OCI-LY3 (cell line): ENCODE results near the gene SSBP4.
A peak's percentile ranks its signal among the peaks of the same experiment; 100 is the strongest.

ENCODE experiments used
- H2AFZ ChIP-seq: fragments of 200-600, 300-600 bp; shearing (Covaris generic); 2 replicates; pipeline ENCODE4 v1.6.0; 2014; ENCODE audit warnings: antibody characterized with exemption, low read depth, low read length
- H3K27ac ChIP-seq: fragments of 200-600, 300-600 bp; sonication (generic); 2 replicates; pipeline ENCODE4 v1.5.1; 2014; ENCODE audit warnings: mild to moderate bottlenecking, low read length, moderate library complexity, mixed read lengths
- H3K27me3 ChIP-seq: fragments of 200-600, 300-600 bp; sonication (generic); 2 replicates; pipeline ENCODE4 v1.6.1; 2014; ENCODE audit warnings: low read depth, low read length, mixed read lengths
- H3K36me3 ChIP-seq: fragments of 200-600, 300-600 bp; sonication (generic); replicated peaks from 2 replicates; pipeline ENCODE3; 2014; ENCODE audit warnings: low read depth, low read length, mixed read lengths
- H3K4me1 ChIP-seq: fragments of 300-600, 200-600 bp; sonication (generic); 2 replicates; pipeline ENCODE4 v1.6.1; 2014; ENCODE audit warnings: low read length, mixed read lengths
- H3K4me2 ChIP-seq: fragments of 200-600, 300-600 bp; sonication (generic); 2 replicates; pipeline ENCODE4 v1.6.1; 2014; ENCODE audit warnings: low read length, mixed read lengths
- H3K4me3 ChIP-seq: fragments of 300-600, 200-600 bp; sonication (generic); 2 replicates; pipeline ENCODE4 v1.5.1; 2014; ENCODE audit warnings: antibody characterized with exemption, mild to moderate bottlenecking, low read length, moderate library complexity
- H3K79me2 ChIP-seq: fragments of 300-600, 200-600 bp; shearing (Covaris generic); 2 replicates; pipeline ENCODE4 v1.6.1; 2014; ENCODE audit warnings: mild to moderate bottlenecking, low read length, mixed read lengths
- H3K9ac ChIP-seq: fragments of 300-600, 200-600 bp; shearing (Covaris generic); 2 replicates; pipeline ENCODE4 v1.6.0; 2014; ENCODE audit warnings: mild to moderate bottlenecking, low read length, moderate library complexity
- H3K9me3 ChIP-seq: fragments of 200-600, 300-600 bp; shearing (Covaris generic); 2 replicates; pipeline ENCODE4 v1.6.1; 2014; ENCODE audit warnings: low read length, mixed read lengths; ENCODE audit not compliant: insufficient read depth
- H4K20me1 ChIP-seq: fragments of 200-600, 300-600 bp; sonication (generic); 2 replicates; pipeline ENCODE4 v1.6.1; 2016; ENCODE audit warnings: low read length, mixed read lengths; ENCODE audit not compliant: insufficient read depth
- CTCF ChIP-seq: fragments of 200-600, 300-600 bp; sonication (generic); IDR thresholded peaks from 2 replicates; pipeline ENCODE4 v1.5.1; 2014; ENCODE audit warnings: antibody characterized with exemption, low read length, low read depth
- EZH2phosphoT487 ChIP-seq: fragments of 200-600 bp; shearing (Covaris generic); IDR thresholded peaks from 2 replicates; pipeline ENCODE4 v1.6.1; 2018; ENCODE audit warnings: antibody characterized with exemption, mixed run types, low read depth

SSBP4 gene

GRCh38 chr19:18430417-18431144 is 11.4 kb downstream of the SSBP4 start:
- Histone ChIP-seq H3K4me3 (no peak overlapping the region), H3K4me2 (no peak overlapping the region), H3K9me3 (no peaks in the 10 kb centered on the region), H3K36me3 (peaks cover 3% of the 10 kb centered on the region), H3K27ac (no peak overlapping the region), H3K4me1 (peaks cover 32% of the 10 kb centered on the region), H3K79me2 (peaks cover 2% of the 10 kb centered on the region; the same call in 1 of the 2 replicates), H3K9ac (no peak overlapping the region), H3K27me3 (no peaks in the 10 kb centered on the region), H4K20me1 (peaks cover 30% of the 10 kb centered on the region), H2AFZ (no peak overlapping the region)
- TF ChIP-seq EZH2phosphoT487 (no peak), CTCF (no peak)

GRCh38 chr19:18431351-18432197 is 12.4 kb downstream of the SSBP4 start:
- Histone ChIP-seq H3K36me3 (peaks cover 11% of the 10 kb centered on the region), H3K9ac (no peak overlapping the region), H3K27ac (no peak overlapping the region), H4K20me1 (peaks cover 20% of the 10 kb centered on the region), H2AFZ (no peak overlapping the region), H3K4me3 (peak overlapping the region; percentile 77), H3K4me2 (peak overlapping the region; percentile 97), H3K79me2 (peaks cover 2% of the 10 kb centered on the region; the same call in 1 of the 2 replicates), H3K27me3 (no peaks in the 10 kb centered on the region), H3K9me3 (no peaks in the 10 kb centered on the region), H3K4me1 (peaks cover 32% of the 10 kb centered on the region)
- TF ChIP-seq EZH2phosphoT487: no peak
- no peak for TF ChIP-seq CTCF

GRCh38 chr19:18432275-18433014 is 13.2 kb downstream of the SSBP4 start:
- Histone ChIP-seq H3K4me2 (peak overlapping the region; percentile 97), H3K79me2 (peaks cover 2% of the 10 kb centered on the region; the same call in 1 of the 2 replicates), H4K20me1 (peaks cover 11% of the 10 kb centered on the region; the same call in 1 of the 2 replicates), H3K4me1 (peaks cover 32% of the 10 kb centered on the region), H2AFZ (no peak overlapping the region; the same call in 1 of the 2 replicates), H3K9ac (peak overlapping the region; percentile 80), H3K36me3 (peaks cover 11% of the 10 kb centered on the region), H3K27ac (peak overlapping the region; percentile 66), H3K4me3 (peak overlapping the region; percentile 77), H3K9me3 (no peaks in the 10 kb centered on the region), H3K27me3 (no peaks in the 10 kb centered on the region)
- TF ChIP-seq EZH2phosphoT487 (no peak), CTCF (no peak)
